Measurements from ENCODE around the gene LRIT2. TPM values are rescaled to one million over a fixed set of nuclear protein-coding genes. Genes with fewer than 3 reads are reported as not detected.

LRIT2 gene
- polyA plus RNA-seq, 1 donor from 2014 or later = not detected

- no peak overlapping the region for H2AFZ ChIP-seq (ENCODE audit: low read depth, low read length)
- H3K27ac ChIP-seq (ENCODE audit: low read length) = no peak overlapping the region
- H3K4me3 ChIP-seq (ENCODE audit: low read length) = no peak overlapping the region
- no peaks in the 10 kb centered on the region for H3K79me2 ChIP-seq (replicated peaks; ENCODE audit: insufficient read depth, low read length)
- no peak overlapping the region for H3K9ac ChIP-seq (ENCODE audit: low read length)
- no peak for TF ChIP-seq SMC3 (conservative IDR thresholded peaks at IDR 0.05; ENCODE audit: poor library complexity)
- no peaks in the 10 kb centered on the region for H4K20me1 ChIP-seq (ENCODE audit: insufficient read depth)
- H3K4me2 ChIP-seq (ENCODE audit: low read length) = no peak overlapping the region
- no peaks in the 10 kb centered on the region for H3F3A ChIP-seq (ENCODE audit: insufficient read depth, low read length, poor library complexity, severe bottlenecking)
- H3K36me3 ChIP-seq (ENCODE audit: insufficient read depth, low read length) = no peaks in the 10 kb centered on the region
- H3K27me3 ChIP-seq (ENCODE audit: insufficient read depth, low read depth, low read length) = no peaks in the 10 kb centered on the region
- no peaks in the 10 kb centered on the region for H3K9me2 ChIP-seq (ENCODE audit: insufficient read depth, low read length)
- no peaks in the 10 kb centered on the region for H3K9me3 ChIP-seq (ENCODE audit: low read length)
These were observed 9.8 kb upstream of the LRIT2 start for GRCh38 chr10:84235096-84235495.

GRCh38 chr10:84234479-84234878, 9.1 kb upstream of the LRIT2 start:
- no peak overlapping the region for H3K9ac ChIP-seq (ENCODE audit: low read length)
- no peaks in the 10 kb centered on the region for H3F3A ChIP-seq (ENCODE audit: insufficient read depth, low read length, poor library complexity, severe bottlenecking)
- H3K4me3 ChIP-seq (ENCODE audit: low read length) = no peak overlapping the region
- no peaks in the 10 kb centered on the region for H3K9me3 ChIP-seq (ENCODE audit: low read length)
- H3K4me2 ChIP-seq (ENCODE audit: low read length) = no peak overlapping the region
- no peak overlapping the region for H3K27ac ChIP-seq (ENCODE audit: low read length)
- no peak overlapping the region for H2AFZ ChIP-seq (ENCODE audit: low read depth, low read length)
- no peaks in the 10 kb centered on the region for H4K20me1 ChIP-seq (ENCODE audit: insufficient read depth)
- no peaks in the 10 kb centered on the region for H3K79me2 ChIP-seq (replicated peaks; ENCODE audit: insufficient read depth, low read length)
- H3K36me3 ChIP-seq (ENCODE audit: insufficient read depth, low read length) = no peaks in the 10 kb centered on the region
- TF ChIP-seq EP300 (conservative IDR thresholded peaks at IDR 0.05; ENCODE audit: poor library complexity, severe bottlenecking) (no peak), MXI1 (conservative IDR thresholded peaks at IDR 0.05; ENCODE audit: poor library complexity, severe bottlenecking) (no peak), EZH2 (IDR thresholded peaks at IDR 0.05; ENCODE audit: borderline replicate concordance, insufficient read depth, low read length, poor library complexity, severe bottlenecking) (no peak), REST (IDR thresholded peaks at IDR 0.05; ENCODE audit: borderline replicate concordance) (no peak), TAF1 (IDR thresholded peaks at IDR 0.05; ENCODE audit: low read depth) (no peak), POLR2AphosphoS5 (IDR thresholded peaks at IDR 0.05) (no peak), SMC3 (conservative IDR thresholded peaks at IDR 0.05; ENCODE audit: poor library complexity) (no peak), CTCF (IDR thresholded peaks at IDR 0.05; ENCODE audit: poor library complexity, severe bottlenecking) (no peak), RAD21 (conservative IDR thresholded peaks at IDR 0.05) (no peak)
- no peaks in the 10 kb centered on the region for H3K27me3 ChIP-seq (ENCODE audit: insufficient read depth, low read depth, low read length)
- H3K9me2 ChIP-seq (ENCODE audit: insufficient read depth, low read length) = no peaks in the 10 kb centered on the region

- TF ChIP-seq EZH2 (IDR thresholded peaks at IDR 0.05; ENCODE audit: borderline replicate concordance, insufficient read depth, low read length, poor library complexity, severe bottlenecking) (no peak), TAF1 (IDR thresholded peaks at IDR 0.05; ENCODE audit: low read depth) (no peak), MXI1 (conservative IDR thresholded peaks at IDR 0.05; ENCODE audit: poor library complexity, severe bottlenecking) (no peak), EP300 (conservative IDR thresholded peaks at IDR 0.05; ENCODE audit: poor library complexity, severe bottlenecking) (no peak), RAD21 (conservative IDR thresholded peaks at IDR 0.05) (no peak), POLR2AphosphoS5 (IDR thresholded peaks at IDR 0.05) (no peak), REST (IDR thresholded peaks at IDR 0.05; ENCODE audit: borderline replicate concordance) (no peak), CTCF (IDR thresholded peaks at IDR 0.05; ENCODE audit: poor library complexity, severe bottlenecking) (no peak), SMC3 (conservative IDR thresholded peaks at IDR 0.05; ENCODE audit: poor library complexity) (no peak)
- Histone ChIP-seq H3K4me3 (ENCODE audit: low read length) (no peak overlapping the region), H3K79me2 (replicated peaks; ENCODE audit: insufficient read depth, low read length) (no peaks in the 10 kb centered on the region), H3K4me2 (ENCODE audit: low read length) (no peak overlapping the region), H3K27me3 (ENCODE audit: insufficient read depth, low read depth, low read length) (no peaks in the 10 kb centered on the region), H4K20me1 (ENCODE audit: insufficient read depth) (no peaks in the 10 kb centered on the region), H3F3A (ENCODE audit: insufficient read depth, low read length, poor library complexity, severe bottlenecking) (no peaks in the 10 kb centered on the region), H3K27ac (ENCODE audit: low read length) (no peak overlapping the region), H3K9me2 (ENCODE audit: insufficient read depth, low read length) (no peaks in the 10 kb centered on the region), H2AFZ (ENCODE audit: low read depth, low read length) (no peak overlapping the region), H3K9ac (ENCODE audit: low read length) (no peak overlapping the region), H3K36me3 (ENCODE audit: insufficient read depth, low read length) (no peaks in the 10 kb centered on the region), H3K9me3 (ENCODE audit: low read length) (no peaks in the 10 kb centered on the region)
These were observed 8.6 kb upstream of the LRIT2 start for GRCh38 chr10:84233940-84234339.

Measured in neural cell (in vitro differentiated cells).